Fibroblast of lung (primary cell): ENCODE measurements around the gene RIBC2. TPM values are rescaled to one million over a fixed set of nuclear protein-coding genes. Genes with fewer than 3 reads are reported as not detected.
A peak's percentile ranks its signal among the peaks of the same experiment; 100 is the strongest.

ENCODE experiments used
- DNase-seq, 2 donors: peaks; one replicate each; pipeline versions ENCODE4 v3.0.0 to v3.0.0-alpha.2; 2010; ENCODE audit warnings: low read depth in 2 of 2
- H2AFZ ChIP-seq: 2 replicates; pipeline ENCODE4 v1.5.1; 2012; ENCODE audit warnings: low read length, control low read depth, inconsistent platforms
- H3K27ac ChIP-seq: 2 replicates; pipeline ENCODE4 v1.5.1; 2011; ENCODE audit warnings: low read length, control low read depth; ENCODE audit not compliant: insufficient read depth
- H3K27me3 ChIP-seq: 2 replicates; pipeline ENCODE4 v1.5.1; 2011; ENCODE audit warnings: mild to moderate bottlenecking, low read length; ENCODE audit not compliant: control insufficient read depth, insufficient read depth
- H3K36me3 ChIP-seq: 2 replicates; pipeline ENCODE4 v1.5.1; 2011; ENCODE audit warnings: low read length; ENCODE audit not compliant: control insufficient read depth, insufficient read depth
- H3K4me1 ChIP-seq: 2 replicates; pipeline ENCODE4 v1.5.1; 2011; ENCODE audit warnings: low read length; ENCODE audit not compliant: control insufficient read depth, insufficient read depth; ENCODE audit errors: extremely low read depth
- H3K4me2 ChIP-seq: 2 replicates; pipeline ENCODE4 v1.5.1; 2011; ENCODE audit warnings: low read length, control low read depth; ENCODE audit not compliant: insufficient read depth; ENCODE audit errors: extremely low read depth
- H3K4me3 ChIP-seq, 4 experiments: fragments of 200-600 bp in 1 of 4; sonication (generic) in 1 of 4; replicated peaks in 1 of 4; 2 replicates each; pipeline ENCODE4 v1.5.1; 2011 to 2016; ENCODE audit warnings: low read length in 4 of 4, low read depth in 3 of 4, mild to moderate bottlenecking in 3 of 4, control low read depth in 2 of 4, inconsistent platforms in 1 of 4, mixed read lengths in 1 of 4; ENCODE audit not compliant: insufficient read depth in 1 of 4; ENCODE audit errors: control extremely low read depth in 1 of 4
- H3K79me2 ChIP-seq: 2 replicates; pipeline ENCODE4 v1.5.1; 2012; ENCODE audit warnings: mild to moderate bottlenecking, low read length, inconsistent platforms; ENCODE audit not compliant: control insufficient read depth, insufficient read depth
- H3K9ac ChIP-seq: 2 replicates; pipeline ENCODE4 v1.5.1; 2011; ENCODE audit warnings: mild to moderate bottlenecking, low read length, control low read depth; ENCODE audit not compliant: insufficient read depth
- H3K9me3 ChIP-seq: 2 replicates; pipeline ENCODE4 v1.5.1; 2012; ENCODE audit warnings: low read depth, low read length; ENCODE audit not compliant: control insufficient read depth, insufficient read depth
- H4K20me1 ChIP-seq: 2 replicates; pipeline ENCODE4 v1.5.1; 2011; ENCODE audit warnings: low read length; ENCODE audit not compliant: control insufficient read depth, insufficient read depth; ENCODE audit errors: extremely low read depth
- CTCF ChIP-seq, 2 donors: IDR thresholded peaks in 1 of 2; conservative IDR thresholded peaks in 1 of 2; 1 replicate in 1 of 2; 2 replicates in 1 of 2; pipeline ENCODE4 v1.5.1; 2011 to 2012; ENCODE audit warnings: low read length in 2 of 2, control low read depth in 1 of 2, inconsistent platforms in 1 of 2, low read depth in 1 of 2, mild to moderate bottlenecking in 1 of 2
- EZH2 ChIP-seq: IDR thresholded peaks from 2 replicates; pipeline ENCODE4 v1.5.1; 2012; ENCODE audit warnings: low read length, control low read depth, mild to moderate bottlenecking; ENCODE audit errors: missing control alignments
- polyA plus RNA-seq, 2 donors: library from polyadenylated mRNA; depleted of rRNA in 1 of 2; stranded (reverse) in 1 of 2; unstranded in 1 of 2; fragments of >200 nt; gene quantifications; 2 replicates each; pipeline ENCODE4 v1.2.1, GENCODE V29; 2011 to 2012; ENCODE audit warnings: missing spikeins in 1 of 2
- total RNA-seq: library from RNA; depleted of rRNA; stranded (reverse); fragments of >200 nt; gene quantifications from 2 replicates; pipeline ENCODE4 v1.2.1, GENCODE V29; 2014

RIBC2 gene
- total and polyA plus RNA-seq, 2 donors (not counting 1 experiment from before 2014, with no cell fraction given) = 1.6 TPM; not detected in 1

GRCh38 chr22:45425101-45425500 is 11.6 kb downstream of the RIBC2 start:
- Histone ChIP-seq H3K9me3 (no peaks in the 10 kb centered on the region), H3K27me3 (no peaks in the 10 kb centered on the region), H3K27ac (no peak overlapping the region), H3K36me3 (no peaks in the 10 kb centered on the region), H3K79me2 (no peaks in the 10 kb centered on the region), H3K4me1 (no peaks in the 10 kb centered on the region), H4K20me1 (no peaks in the 10 kb centered on the region), H3K4me3 (no peak overlapping the region), H2AFZ (no peak overlapping the region), H3K9ac (no peak overlapping the region), H3K4me2 (no peak overlapping the region)
- TF ChIP-seq CTCF (conservative IDR thresholded peaks at IDR 0.05 in 1 of 2, IDR thresholded peaks at IDR 0.05 in 1 of 2; ENCODE audit: low read depth in 1 of 2, low read length in 2 of 2) (no peak), EZH2 (no peak)
- peak in 1 of 2 donors; percentile 27 for DNase-seq

GRCh38 chr22:45425531-45426265 is 12.2 kb downstream of the RIBC2 start:
- TF ChIP-seq EZH2 = no peak
- no peak for TF ChIP-seq CTCF (conservative IDR thresholded peaks at IDR 0.05 in 1 of 2, IDR thresholded peaks at IDR 0.05 in 1 of 2; ENCODE audit: low read depth in 1 of 2, low read length in 2 of 2)

GRCh38 chr22:45426387-45426786 is 12.9 kb downstream of the RIBC2 start:
- Histone ChIP-seq H3K27ac (no peak overlapping the region), H3K4me1 (no peaks in the 10 kb centered on the region), H3K36me3 (no peaks in the 10 kb centered on the region), H3K9me3 (no peaks in the 10 kb centered on the region), H2AFZ (no peak overlapping the region), H3K79me2 (no peaks in the 10 kb centered on the region), H3K9ac (no peak overlapping the region), H3K27me3 (no peaks in the 10 kb centered on the region), H3K4me2 (no peak overlapping the region), H4K20me1 (no peaks in the 10 kb centered on the region), H3K4me3 (no peak overlapping the region)
- TF ChIP-seq EZH2 (no peak), CTCF (conservative IDR thresholded peaks at IDR 0.05 in 1 of 2, IDR thresholded peaks at IDR 0.05 in 1 of 2; ENCODE audit: low read depth in 1 of 2, low read length in 2 of 2) (no peak)
- DNase-seq = no peak

More at GRCh38 chr22:45425531-45426265, 12.2 kb downstream of the RIBC2 start:
- no peak overlapping the region for H3K4me3 ChIP-seq
- H3K4me2 ChIP-seq = no peak overlapping the region
- no peaks in the 10 kb centered on the region for H3K4me1 ChIP-seq
- no peak overlapping the region for H3K27ac ChIP-seq
- H4K20me1 ChIP-seq = no peaks in the 10 kb centered on the region
- H3K79me2 ChIP-seq = no peaks in the 10 kb centered on the region
- H3K27me3 ChIP-seq = no peaks in the 10 kb centered on the region
- no peak overlapping the region for H2AFZ ChIP-seq
- H3K9me3 ChIP-seq = no peaks in the 10 kb centered on the region
- H3K9ac ChIP-seq = no peak overlapping the region
- H3K36me3 ChIP-seq = no peaks in the 10 kb centered on the region
- no peak for DNase-seq
